Measurements from ENCODE around the gene BACH2. TPM values are rescaled to one million over a fixed set of nuclear protein-coding genes. Genes with fewer than 3 reads are reported as not detected.

BACH2 gene
- total RNA-seq, 1 donor from 2014 or later: 1.2 TPM

DNA sequence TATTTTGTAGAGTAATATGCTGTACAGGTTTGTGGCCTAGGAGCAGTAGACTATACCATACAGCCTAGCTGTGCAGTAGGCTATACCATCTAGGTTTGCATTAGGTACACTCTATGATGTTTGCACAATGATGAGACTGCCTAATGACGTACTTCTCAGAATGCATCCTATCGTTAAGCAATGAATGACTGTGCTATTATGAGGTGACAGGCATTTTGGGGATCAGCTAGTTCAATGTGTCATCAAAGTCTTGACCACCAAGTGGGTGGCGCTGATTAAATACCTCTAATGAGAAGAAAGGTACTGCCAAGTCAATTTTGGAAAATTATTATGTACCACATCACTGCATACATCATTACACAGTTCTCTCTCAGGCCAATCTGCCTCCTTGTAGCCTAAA lies 190.2 kb downstream of the BACH2 start:
- DNase-seq (ENCODE audit: extremely low read depth, low read depth, low spot score): no peak

GRCh38 chr6:90105506-90106170 lies 191.0 kb downstream of the BACH2 start:
- DNase-seq (ENCODE audit: extremely low read depth, low read depth, low spot score): no peak

GRCh38 chr6:90103056-90103800 lies 193.4 kb downstream of the BACH2 start:
- no peak for DNase-seq (ENCODE audit: extremely low read depth, low read depth, low spot score)

- no peak for DNase-seq (ENCODE audit: extremely low read depth, low read depth, low spot score)
Observed at GRCh38 chr6:90101403-90101802, 195.2 kb downstream of the BACH2 start.

DNA sequence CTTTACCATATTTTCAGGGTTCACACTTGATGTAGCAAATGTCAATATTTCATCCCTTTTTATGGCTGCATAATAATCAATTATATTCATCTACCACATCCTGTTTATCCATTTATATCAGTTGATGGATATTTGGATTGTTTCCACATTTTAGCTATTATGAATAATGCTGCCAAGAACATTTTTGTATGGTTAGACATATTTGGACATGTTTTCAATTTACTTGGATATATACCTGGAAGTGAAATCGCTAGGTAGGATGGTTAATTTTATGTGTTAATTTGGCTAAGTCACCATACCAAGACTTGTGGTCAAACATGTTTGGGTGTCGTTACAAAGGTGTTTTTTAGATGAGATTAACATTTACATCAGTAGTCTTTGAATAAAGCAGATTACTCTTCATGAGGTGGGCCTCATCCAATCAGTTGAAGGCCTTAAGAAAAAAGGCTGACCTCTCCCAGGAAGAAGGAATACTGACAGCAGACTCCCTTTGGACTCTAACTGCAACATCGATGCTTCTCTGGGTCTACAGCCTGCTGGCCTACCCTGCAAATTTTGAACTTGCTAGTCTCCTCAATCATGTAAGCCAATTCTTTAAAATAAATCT lies 196.5 kb downstream of the BACH2 start:
- DNase-seq (ENCODE audit: extremely low read depth, low read depth, low spot score): no peak

DNA sequence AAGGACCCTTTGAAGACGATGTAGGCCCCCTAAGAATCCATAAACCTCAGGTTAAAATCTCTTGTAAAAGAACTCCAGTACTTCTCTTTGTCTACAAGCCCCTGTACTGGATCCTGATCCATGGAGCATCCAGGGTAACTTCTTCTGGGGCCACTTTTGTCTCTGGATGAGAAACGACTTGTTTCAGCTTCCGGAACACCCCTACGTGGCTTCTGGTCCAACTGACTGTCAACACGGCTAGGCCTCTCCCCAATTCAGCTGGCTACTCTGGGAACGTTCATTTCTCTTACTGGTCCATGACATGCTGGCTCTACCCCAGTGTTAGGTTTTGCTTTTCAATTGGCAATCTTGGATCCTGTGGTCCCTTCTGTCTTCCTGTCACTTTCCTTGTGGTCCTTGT lies 198.0 kb downstream of the BACH2 start:
- no peak for DNase-seq (ENCODE audit: extremely low read depth, low read depth, low spot score)

GRCh38 chr6:90098001-90098531 lies 198.6 kb downstream of the BACH2 start:
- DNase-seq (ENCODE audit: extremely low read depth, low read depth, low spot score): no peak

- no peak for DNase-seq (ENCODE audit: extremely low read depth, low read depth, low spot score)
Observed at GRCh38 chr6:90097356-90097755, 199.3 kb downstream of the BACH2 start.

DNA sequence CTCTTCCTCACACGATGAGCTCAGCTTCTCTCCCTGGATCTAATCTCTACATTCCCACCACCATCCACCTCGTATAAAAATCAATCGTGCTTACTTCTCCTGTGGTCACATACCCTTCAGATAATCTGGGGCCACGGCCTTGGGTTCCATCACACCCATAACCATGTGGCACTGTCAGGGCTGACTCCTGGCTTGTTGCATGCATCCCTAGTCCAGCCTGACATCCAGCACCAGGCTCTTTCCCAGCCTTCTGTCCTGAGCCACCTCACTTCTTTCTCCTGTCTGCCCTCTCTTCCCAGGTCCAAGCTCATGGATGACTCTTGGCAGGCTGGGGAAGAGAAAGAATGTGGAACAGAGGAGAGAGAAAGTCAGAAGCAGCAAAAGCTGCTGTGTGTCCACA lies 199.8 kb downstream of the BACH2 start:
- no peak for DNase-seq (ENCODE audit: extremely low read depth, low read depth, low spot score)

DNA sequence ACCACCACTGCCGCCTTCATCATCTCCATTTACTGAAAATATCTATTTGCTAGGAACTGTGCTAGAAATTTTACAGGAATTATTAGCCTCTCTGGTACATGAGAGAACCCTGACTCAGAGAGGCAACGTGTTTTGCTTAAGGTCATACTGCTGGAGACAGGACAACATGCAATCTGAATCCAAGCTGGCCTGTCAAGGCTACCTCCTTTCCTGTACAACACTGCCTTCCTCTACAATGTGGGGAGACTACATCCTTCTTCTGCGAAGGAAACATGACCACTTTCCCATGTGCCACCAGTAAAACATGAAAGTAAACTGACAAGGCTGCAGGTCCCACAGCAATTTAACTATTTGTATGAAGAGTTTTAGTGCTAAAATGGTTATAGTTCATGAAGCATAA lies 200.9 kb downstream of the BACH2 start:
- no peak for DNase-seq (ENCODE audit: extremely low read depth, low read depth, low spot score)

DNA sequence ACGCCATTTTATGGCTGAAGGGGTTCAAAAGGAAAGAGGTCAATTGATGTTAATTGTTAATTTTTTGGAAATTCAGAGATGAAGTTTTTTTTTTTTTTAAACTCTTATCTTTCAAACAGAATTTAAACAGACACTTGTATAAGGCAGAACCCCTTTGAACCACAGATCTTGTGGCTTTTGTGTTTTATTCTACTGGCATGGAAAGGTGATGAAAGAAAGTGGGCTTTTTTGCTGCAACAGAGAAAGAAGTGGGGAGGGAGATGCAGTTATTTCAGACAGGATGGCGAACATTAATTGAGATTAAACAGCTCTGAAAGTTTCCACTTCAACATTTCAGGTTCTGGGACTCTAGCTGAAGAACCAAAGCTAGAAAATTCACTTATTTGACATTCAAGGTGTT lies 201.5 kb downstream of the BACH2 start:
- DNase-seq (ENCODE audit: extremely low read depth, low read depth, low spot score): no peak

DNA sequence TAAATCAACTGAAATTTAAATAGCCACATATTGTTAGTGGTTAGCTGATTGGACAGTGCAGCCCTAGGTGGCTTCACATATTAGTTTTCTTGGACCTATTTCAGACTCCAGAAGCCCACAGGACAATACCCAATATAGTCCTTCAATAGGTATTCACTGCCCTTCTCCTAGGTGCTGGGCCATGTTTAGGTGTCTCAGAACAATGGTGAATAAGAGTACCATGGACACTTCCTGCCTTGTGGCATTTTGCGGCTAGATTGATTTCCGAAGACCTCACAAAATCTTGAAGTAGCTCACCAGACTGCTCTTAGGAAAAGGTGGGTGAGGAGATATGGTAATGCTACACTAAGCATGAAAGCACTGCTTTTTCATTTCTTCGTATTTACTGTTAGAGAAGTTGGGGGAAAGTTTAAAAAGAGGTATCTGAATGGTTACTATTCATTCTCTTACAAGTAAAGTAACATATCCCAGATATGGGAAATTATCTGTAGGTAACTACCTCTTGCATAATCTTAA lies 203.0 kb downstream of the BACH2 start:
- no peak for DNase-seq (ENCODE audit: extremely low read depth, low read depth, low spot score)

DNA sequence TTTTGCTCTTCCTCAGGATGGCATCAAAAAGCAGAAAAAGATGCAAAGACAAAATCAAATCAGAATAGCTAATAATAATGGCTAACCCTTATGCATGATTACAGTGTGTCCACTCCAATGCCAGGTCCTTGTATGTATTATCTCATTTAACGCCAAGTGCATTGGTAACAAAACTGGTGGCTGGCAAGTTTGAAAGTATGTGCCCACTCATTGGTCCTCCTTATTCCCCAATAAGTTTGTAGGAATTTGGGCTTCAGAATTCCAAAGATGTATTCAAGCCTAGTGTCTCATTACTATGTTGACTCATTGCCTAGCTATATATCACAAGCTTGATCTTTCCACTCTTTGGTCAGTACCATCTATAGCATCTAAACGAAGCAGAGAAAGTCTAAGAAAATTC lies 205.8 kb downstream of the BACH2 start:
- DNase-seq (ENCODE audit: extremely low read depth, low read depth, low spot score): no peak

DNA sequence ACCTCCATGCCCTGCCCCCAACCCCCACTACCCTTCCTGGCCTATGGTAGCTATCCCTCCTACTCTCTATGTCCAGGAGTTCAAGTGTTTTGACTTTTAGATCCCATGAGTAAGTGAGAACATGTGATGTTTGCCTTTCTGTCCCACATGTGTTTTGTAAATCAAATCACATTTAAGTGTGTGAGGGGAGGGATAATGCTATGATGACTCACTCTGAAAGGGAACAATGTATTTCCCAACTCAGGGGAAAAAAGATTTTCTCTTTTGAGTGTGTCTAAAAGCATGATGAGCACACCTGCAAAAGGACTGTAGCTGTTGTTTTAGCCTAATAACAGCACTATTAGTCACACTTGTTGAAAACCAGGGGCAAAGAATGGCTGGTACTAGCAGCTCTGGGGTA lies 208.6 kb downstream of the BACH2 start:
- no peak for DNase-seq (ENCODE audit: extremely low read depth, low read depth, low spot score)

DNA sequence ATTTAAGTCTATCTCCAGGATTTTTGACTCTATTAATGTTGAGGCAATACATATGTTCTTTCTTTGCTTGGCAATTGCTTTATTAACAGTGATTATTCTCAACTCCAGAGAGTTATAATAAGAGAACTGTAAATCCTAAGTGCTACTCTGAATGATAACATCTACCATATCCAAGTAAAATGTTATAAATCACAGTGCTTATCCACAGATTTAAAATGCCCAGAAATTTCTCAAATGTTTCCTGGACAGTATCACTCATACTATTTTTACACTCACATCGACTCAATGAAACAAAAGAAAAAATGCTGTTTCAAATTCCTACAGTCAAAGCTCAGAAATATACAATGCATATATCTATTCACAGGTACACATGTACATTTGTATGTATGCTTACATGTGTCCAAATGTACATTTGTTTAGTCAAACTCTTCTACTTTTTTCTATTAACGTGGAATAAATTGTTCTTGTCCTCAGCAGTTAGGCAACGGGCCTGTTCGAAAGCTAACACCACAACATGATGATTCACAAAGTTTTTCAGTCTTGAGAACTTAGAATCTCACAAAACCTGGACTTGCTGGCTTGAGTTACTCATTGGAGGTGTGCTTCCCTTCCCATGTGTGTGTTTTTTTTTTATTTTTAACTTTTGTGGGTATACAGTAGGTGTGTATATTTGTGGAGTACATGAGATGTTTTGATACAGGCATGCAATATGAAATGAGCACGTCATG lies 209.4 kb downstream of the BACH2 start:
- no peak for DNase-seq (ENCODE audit: extremely low read depth, low read depth, low spot score)

DNA sequence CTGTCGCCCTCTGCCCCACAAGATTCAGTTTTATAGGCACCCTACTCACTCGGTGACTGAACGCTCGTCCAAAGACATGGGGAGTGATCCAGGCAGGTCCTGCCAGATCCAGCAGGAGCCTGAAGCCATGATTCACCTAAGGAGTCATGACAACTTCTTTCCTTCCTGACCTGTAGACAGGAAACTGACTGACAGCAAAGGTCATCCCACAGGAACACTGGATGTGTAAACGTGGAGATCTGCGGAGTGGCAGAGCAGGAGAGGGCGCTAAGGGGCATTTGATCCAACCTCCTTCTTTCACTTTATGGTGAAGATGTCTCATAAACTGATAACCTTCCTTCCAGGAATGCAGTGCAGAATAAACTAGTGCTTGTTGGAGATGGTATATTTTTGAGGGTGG lies 210.1 kb downstream of the BACH2 start:
- no peak for DNase-seq (ENCODE audit: extremely low read depth, low read depth, low spot score)

- DNase-seq (ENCODE audit: extremely low read depth, low read depth, low spot score): no peak
Observed at GRCh38 chr6:90083891-90084290, 212.8 kb downstream of the BACH2 start.

GRCh38 chr6:90082847-90083246 lies 213.8 kb downstream of the BACH2 start:
- no peak for DNase-seq (ENCODE audit: extremely low read depth, low read depth, low spot score)

GRCh38 chr6:90080876-90081481 lies 215.7 kb downstream of the BACH2 start:
- DNase-seq (ENCODE audit: extremely low read depth, low read depth, low spot score): no peak
